Eye (tissue), 1 donor: Measurements from ENCODE around the gene MSRB3.
"Not testable (repeated sequence)": the region's sequence is repeated elsewhere in the genome, so short reads cannot be mapped to it uniquely, and the experiment has no call there.

Source experiments
- DNase-seq: peaks from one replicate; pipeline ENCODE4 v3.0.0-alpha.2; 2015

MSRB3 gene

GRCh38 chr12:65460063-65460462 is 181.6 kb downstream of the MSRB3 start:
- no peak for DNase-seq

GRCh38 chr12:65461017-65461416 is 182.5 kb downstream of the MSRB3 start:
- DNase-seq = no peak

DNA sequence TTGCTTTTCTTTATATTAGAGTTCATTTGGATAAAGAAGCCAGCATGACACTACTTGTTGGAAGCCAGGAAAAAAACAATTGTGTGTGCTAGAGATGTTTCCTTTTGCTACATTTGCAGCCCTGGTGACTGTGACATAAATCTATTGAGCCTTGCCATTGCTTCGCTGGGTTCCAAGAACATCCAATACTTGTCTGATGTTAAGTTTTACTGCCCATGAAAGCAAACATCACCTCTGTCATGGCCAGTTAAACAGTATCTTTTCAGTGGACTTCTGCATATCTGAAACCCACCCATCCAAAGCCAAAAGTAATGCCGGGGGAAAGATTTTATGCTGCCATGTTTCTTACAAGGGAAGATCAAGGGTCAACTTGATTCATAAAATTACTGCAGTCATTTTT is 184.0 kb downstream of the MSRB3 start:
- DNase-seq = no peak

DNA sequence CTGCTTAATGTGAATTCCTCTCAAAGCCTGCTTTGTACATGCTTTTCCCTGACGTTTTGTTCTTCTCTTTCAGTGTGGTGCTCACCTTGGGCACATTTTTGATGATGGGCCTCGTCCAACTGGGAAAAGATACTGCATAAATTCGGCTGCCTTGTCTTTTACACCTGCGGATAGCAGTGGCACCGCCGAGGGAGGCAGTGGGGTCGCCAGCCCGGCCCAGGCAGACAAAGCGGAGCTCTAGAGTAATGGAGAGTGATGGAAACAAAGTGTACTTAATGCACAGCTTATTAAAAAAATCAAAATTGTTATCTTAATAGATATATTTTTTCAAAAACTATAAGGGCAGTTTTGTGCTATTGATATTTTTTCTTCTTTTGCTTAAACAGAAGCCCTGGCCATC is 184.6 kb downstream of the MSRB3 start:
- no peak for DNase-seq

DNA sequence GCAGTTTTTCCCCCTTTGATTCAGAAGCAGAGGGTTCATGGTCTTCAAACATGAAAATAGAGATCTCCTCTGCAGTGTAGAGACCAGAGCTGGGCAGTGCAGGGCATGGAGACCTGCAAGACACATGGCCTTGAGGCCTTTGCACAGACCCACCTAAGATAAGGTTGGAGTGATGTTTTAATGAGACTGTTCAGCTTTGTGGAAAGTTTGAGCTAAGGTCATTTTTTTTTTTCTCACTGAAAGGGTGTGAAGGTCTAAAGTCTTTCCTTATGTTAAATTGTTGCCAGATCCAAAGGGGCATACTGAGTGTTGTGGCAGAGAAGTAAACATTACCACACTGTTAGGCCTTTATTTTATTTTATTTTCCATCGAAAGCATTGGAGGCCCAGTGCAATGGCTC is 185.1 kb downstream of the MSRB3 start:
- DNase-seq = no peak

- DNase-seq = peak; percentile 72
These were observed 186.4 kb downstream of the MSRB3 start for GRCh38 chr12:65464930-65465329.

- no peak for DNase-seq
These were observed 187.5 kb downstream of the MSRB3 start for GRCh38 chr12:65465766-65466547.

- DNase-seq = no peak
These were observed 188.4 kb downstream of the MSRB3 start for GRCh38 chr12:65466911-65467310.

- no peak for DNase-seq
These were observed 191.8 kb downstream of the MSRB3 start for GRCh38 chr12:65470256-65470655.

GRCh38 chr12:65472079-65472478 is 193.6 kb downstream of the MSRB3 start:
- no peak for DNase-seq

GRCh38 chr12:65474831-65475230 is 196.3 kb downstream of the MSRB3 start:
- no peak for DNase-seq

GRCh38 chr12:65477721-65478120 is 199.2 kb downstream of the MSRB3 start:
- no peak for DNase-seq

DNA sequence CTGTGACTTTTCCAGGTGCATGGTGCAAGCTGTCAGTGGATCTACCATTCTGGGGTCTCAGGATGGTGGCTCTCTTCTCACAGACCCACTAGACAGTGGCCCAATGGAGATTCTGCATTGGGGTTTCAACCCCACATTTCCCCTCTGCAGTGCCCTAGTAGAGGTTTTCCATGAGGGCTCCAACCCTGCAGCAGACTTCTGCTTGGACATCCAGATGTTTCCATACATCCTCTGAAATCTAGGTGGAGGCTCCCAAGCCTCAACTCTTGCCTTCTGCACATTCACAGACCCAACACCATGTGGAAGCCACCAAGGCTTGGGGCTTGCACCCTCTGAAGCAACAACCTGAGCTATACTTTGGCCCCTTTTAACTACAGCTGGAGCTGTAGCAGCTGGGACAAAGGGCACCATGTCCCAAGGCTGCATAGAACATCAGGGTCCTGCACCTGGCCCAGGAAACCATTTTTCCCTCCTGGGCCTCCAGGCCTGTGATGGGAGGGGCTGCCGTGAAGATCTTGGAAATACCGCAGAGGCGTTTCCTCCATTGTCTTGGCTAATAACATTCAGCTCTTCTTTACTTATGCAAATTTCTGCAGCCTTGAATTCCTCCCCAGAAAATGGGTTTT is 205.5 kb downstream of the MSRB3 start:
- not testable (repeated sequence) for DNase-seq

GRCh38 chr12:65488197-65488596 is 209.7 kb downstream of the MSRB3 start:
- DNase-seq = no peak

- no peak for DNase-seq
These were observed 211.8 kb downstream of the MSRB3 start for GRCh38 chr12:65490250-65490649.

- no peak for DNase-seq
These were observed 214.8 kb downstream of the MSRB3 start for GRCh38 chr12:65492998-65493912.

- no peak for DNase-seq
These were observed 215.4 kb downstream of the MSRB3 start for GRCh38 chr12:65493913-65494245.

DNA sequence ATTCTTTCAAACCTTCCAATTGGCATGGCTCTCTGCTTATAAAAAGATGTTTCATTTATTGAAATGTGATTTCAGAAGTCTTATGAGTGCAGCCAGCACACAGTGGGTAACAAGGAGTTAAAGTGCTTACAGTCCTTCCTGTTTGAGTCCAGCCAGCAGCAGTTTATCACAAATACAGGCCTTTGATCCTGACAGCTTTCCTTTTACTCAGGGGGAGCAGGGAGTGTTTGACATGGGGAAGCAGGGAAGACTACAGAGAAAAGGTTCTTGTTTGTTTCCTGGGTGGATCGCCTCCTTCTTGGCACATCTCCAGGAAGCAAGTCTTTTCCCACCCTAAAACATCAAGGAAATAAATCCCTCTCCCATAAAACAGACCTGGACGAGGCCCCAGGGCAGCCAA is 216.1 kb downstream of the MSRB3 start:
- DNase-seq = no peak

DNA sequence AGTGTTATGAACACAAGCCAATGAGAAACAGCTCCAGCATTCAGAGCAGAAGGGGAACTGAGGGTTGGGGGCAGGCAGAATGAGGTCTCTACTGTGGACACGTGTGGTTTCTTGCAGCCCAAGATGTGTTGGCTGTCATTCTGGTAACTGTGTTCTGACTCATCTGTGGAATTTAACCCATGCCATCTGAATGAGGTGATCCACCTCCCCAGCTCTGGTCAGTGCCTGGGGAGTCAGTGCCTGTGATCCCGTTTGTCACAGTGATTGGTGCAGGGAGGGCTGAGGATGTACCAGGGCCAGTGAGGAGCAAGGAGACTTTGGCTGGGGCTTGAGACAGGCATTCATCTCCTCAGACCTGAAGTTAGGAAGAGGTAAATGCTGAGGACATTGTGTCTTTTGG is 216.8 kb downstream of the MSRB3 start:
- no peak for DNase-seq

DNA sequence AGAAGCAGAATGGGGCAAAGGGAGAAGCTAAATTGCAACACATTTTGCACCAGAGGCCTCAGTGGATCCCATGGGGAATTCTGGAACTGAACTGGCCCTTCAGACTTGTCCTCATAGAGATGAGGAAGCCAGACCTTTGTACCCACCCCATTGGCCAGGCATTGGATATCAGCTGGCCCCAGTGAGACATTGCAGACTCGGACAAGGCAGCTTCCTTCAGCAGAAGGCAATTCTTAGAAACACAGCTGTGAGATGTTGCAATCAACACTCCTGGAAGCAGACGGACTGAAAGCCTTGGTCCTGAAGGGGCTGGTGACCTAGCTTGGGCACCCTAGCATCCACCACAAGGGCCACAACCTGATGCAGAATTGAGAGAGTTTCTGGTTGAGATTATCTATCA is 218.1 kb downstream of the MSRB3 start:
- no peak for DNase-seq

DNA sequence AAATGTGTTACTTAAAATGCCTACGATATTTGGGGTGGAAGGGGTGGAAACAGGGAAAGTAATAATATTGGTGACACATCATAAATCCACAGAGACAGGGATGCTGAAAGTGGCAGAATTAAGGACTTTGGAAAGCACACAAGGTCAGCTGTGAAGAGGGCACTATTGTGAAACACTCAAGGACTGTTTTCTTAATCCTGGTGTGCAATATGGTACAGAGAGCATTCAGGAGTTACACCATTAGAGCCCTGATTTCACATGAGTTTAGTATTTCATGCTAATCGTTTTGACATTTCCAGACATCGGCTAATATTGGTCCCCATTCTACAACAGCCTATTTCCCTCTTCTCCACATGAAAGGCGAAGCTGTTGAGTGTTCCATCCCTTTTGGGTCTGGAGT is 219.2 kb downstream of the MSRB3 start:
- DNase-seq = no peak

GRCh38 chr12:65499167-65499566 is 220.7 kb downstream of the MSRB3 start:
- no peak for DNase-seq

DNA sequence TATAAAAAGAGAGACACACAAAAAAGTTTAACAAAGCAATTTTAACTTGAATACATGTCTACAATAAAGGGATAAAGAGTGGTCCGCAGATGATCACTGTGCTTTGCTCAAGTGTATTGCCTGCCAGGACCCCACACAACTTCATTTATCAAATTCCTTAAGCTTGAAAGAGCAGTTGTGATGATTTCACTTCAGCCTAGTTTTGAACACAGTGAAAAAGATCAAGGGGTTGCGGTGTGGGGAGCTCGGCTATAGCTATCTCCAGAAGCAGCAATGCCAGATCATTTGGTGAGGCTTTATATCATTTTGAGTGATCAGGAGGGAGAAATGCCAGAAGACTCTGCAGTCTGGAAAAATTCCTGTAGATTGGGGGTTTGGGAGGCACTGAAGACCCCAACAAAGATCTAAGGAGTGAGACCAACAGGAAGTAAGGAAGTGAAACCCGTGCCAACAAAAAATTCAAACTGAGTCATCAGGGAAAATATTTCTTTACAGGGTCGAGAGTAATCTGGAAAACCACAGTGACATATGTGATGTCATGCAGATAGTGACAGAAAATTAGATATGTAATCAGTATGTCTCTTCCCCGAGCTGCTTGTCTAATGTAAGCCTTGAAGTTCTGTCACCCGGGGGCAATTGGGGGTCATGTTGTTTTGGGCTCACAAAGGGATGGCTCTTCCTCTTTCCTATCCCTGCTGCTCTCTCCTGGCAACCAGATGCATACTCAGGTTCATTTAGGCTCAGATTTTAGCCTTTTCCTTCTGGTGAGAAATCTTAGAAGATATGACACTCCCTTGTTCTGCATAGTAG is 221.8 kb downstream of the MSRB3 start:
- DNase-seq = peak; percentile 56
